ENCODE measurements around the gene FAXDC2. TPM values are rescaled to one million over a fixed set of nuclear protein-coding genes. Genes with fewer than 3 reads are reported as not detected.
"Not testable (repeated sequence)": the region's sequence is repeated elsewhere in the genome, so short reads cannot be mapped to it uniquely, and the experiment has no call there.

The FAXDC2 gene
- total RNA-seq, 2 donors from 2014 or later, result not detected

DNA sequence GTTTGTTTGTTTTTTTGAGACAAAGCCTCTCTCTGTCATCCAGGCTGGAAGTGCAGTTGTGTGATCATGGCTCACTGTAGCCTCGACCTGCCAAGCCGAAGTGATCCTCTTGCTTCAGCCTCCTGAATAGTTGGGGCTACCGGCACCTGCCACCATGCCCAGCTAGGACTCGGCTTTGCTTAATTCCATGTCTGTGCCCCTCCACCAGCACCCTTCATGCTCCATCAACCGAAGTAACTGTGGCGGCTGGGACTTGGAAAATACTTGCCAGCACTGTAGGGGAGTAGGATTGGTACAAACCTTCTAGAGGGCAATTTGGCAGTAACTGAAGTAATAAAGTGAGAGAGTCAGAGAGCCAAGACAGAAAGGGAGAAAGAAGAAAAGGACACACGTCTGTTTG, 19.0 kb downstream of the FAXDC2 start:
- Mint-ChIP-seq H3K9me3 (no peaks in the 10 kb centered on the region), H3K36me3 (no peaks in the 10 kb centered on the region), H3K4me3 (no peak overlapping the region), H3K27ac (no peak overlapping the region), H3K4me1 (ENCODE audit: low read depth in 2 of 2) (peaks cover 13 to 22% of the 10 kb centered on the region in 2 donors), H3K27me3 (no peaks in the 10 kb centered on the region)
- no peak for DNase-seq (ENCODE audit: low spot score)
- ATAC-seq, result no peak

DNA sequence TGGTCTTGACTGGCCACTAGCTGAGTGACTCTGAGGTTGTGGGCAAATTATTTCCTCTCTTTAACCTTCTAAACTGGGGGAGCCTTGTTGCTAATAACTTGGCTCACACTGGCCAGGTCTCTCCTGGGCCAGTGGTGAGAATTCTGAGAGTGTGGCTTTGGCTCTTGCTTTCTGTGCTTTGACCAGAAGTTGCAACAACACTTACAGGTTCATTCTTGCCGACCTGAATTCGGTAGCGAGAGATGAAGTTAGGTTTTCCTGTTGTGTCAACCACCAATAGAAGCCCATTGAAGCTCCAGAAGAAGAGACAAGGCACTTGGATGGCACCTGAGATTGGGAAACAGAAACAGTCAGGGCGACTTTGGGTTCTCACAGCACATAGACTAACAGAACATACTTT, 19.8 kb downstream of the FAXDC2 start:
- Mint-ChIP-seq H3K36me3 (no peaks in the 10 kb centered on the region), H3K4me1 (ENCODE audit: low read depth in 2 of 2) (peaks cover 18 to 26% of the 10 kb centered on the region in 2 donors), H3K27me3 (no peaks in the 10 kb centered on the region), H3K4me3 (no peak overlapping the region), H3K9me3 (no peaks in the 10 kb centered on the region), H3K27ac (peak overlapping the region; percentile 59 to 65)
- peak in 1 of 2 donors; percentile 20 for ATAC-seq
- no peak for DNase-seq (ENCODE audit: low spot score)

DNA sequence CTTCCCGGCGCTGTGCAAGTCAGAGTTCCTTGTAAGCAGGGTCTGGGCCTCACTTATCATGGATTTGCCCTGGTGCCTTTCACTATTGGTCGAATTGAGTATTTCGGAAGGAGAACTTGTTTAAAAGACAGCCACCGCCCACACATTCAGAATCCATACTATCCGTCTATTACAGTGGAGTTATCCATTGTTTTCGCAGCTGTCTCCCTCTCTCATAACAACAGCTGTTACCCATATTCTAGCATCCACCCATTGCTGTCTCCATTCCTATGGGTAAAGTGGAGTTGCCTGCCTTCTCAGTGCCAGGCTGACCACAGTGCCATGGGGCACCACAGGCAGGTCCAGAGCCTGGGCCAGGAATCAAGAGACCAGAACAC, 20.2 kb downstream of the FAXDC2 start:
- Mint-ChIP-seq H3K4me3 (no peak overlapping the region), H3K9me3 (no peaks in the 10 kb centered on the region), H3K4me1 (ENCODE audit: low read depth in 2 of 2) (peaks cover 18 to 27% of the 10 kb centered on the region in 2 donors), H3K36me3 (no peaks in the 10 kb centered on the region), H3K27me3 (no peaks in the 10 kb centered on the region), H3K27ac (peak overlapping the region; percentile 59 to 65)
- ATAC-seq (no peak), DNase-seq (ENCODE audit: low spot score) (no peak)

DNA sequence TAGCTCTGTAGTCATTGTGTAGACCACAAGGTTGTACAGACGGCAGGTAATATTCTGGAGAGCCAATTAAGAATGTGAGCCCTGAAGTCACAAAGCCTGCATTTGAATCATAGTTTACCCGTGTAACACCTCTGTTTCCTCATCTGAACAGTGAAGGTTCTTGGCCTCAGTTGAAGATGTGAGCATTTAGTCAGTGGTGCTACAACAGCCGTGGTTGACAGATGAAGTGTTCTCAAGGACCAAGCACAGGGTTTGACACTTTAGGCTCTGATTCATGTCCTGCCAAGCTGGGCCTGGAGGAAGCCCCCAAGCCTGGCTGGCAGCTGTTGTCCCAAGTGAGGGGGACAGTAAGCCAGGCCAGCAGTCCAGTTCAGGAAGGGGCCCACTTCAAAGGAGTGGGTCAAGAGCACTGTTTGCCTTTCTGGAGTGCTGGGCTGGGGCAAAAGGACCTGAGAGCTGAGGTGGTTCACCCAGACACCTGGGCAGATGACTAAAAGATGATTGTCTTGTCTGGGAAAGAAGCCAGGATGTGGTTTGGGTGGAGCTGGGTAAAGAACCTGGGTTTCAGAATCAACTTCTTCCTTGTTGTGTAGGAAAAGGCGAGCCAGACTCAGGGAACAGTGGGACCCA, 20.7 kb downstream of the FAXDC2 start:
- Mint-ChIP-seq H3K27me3 (no peaks in the 10 kb centered on the region), H3K4me1 (ENCODE audit: low read depth in 2 of 2) (peaks cover 18 to 27% of the 10 kb centered on the region in 2 donors), H3K36me3 (no peaks in the 10 kb centered on the region), H3K4me3 (no peak overlapping the region), H3K27ac (peak overlapping the region; percentile 59 to 65), H3K9me3 (no peaks in the 10 kb centered on the region)
- DNase-seq (ENCODE audit: low spot score), result no peak
- ATAC-seq, result peak; percentile 73 to 84

DNA sequence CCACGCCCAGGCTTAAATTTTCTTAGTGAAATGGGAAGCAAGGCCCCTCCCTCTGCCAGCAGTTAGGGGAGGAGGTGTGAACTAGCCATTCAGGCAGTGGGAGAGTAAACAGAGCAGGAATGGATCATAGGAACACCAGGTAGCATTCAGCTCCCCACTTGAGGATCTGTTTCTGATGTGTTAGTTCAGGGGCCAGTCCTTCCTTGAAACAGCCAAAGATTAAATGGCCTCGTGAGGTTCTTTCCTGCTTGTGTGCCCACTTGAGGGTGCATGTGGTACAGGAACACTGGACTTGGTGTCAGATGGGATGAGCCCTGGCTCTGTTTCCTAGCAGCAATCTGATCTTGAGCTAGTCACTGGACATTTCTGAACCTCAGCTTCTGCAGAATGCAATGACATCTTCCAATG, 21.2 kb downstream of the FAXDC2 start:
- H3K27ac Mint-ChIP-seq, result peak overlapping the region in 1 of 2 donors; percentile 59
- peaks cover 18 to 27% of the 10 kb centered on the region in 2 donors for H3K4me1 Mint-ChIP-seq (ENCODE audit: low read depth in 2 of 2)
- H3K9me3 Mint-ChIP-seq, result no peaks in the 10 kb centered on the region
- ATAC-seq (no peak), DNase-seq (ENCODE audit: low spot score) (no peak)
- no peaks in the 10 kb centered on the region for H3K36me3 Mint-ChIP-seq
- no peaks in the 10 kb centered on the region for H3K27me3 Mint-ChIP-seq
- no peak overlapping the region for H3K4me3 Mint-ChIP-seq

DNA sequence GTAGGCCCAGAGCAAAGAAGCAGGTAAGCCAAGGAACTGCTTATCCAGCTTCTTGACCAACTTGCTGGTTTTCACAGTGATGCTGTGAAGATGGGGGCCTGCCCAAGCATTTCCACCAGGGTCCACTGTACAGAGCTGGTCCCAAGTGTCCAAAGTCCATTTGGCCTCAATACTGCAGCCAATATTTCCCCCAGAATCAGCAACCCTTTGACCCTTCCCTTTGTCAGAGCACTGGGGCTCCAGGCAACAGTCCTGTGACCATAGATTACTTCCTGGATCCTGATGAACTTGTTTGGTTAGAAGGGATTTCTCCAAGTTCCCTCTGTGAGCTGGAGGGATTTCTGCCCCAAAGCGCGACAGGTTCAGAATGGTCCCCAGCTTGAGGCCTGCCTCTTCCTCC, 26.3 kb downstream of the FAXDC2 start:
- H3K4me3 Mint-ChIP-seq, result no peak overlapping the region
- H3K27me3 Mint-ChIP-seq, result no peaks in the 10 kb centered on the region
- peaks cover 27 to 33% of the 10 kb centered on the region in 2 donors for H3K4me1 Mint-ChIP-seq (ENCODE audit: low read depth in 2 of 2)
- DNase-seq (ENCODE audit: low spot score) (no peak), ATAC-seq (no peak)
- no peaks in the 10 kb centered on the region for H3K9me3 Mint-ChIP-seq
- H3K27ac Mint-ChIP-seq, result no peak overlapping the region
- H3K36me3 Mint-ChIP-seq, result no peaks in the 10 kb centered on the region

GRCh38 chr5:154823605-154824004, 26.8 kb downstream of the FAXDC2 start:
- Mint-ChIP-seq H3K36me3 (no peaks in the 10 kb centered on the region), H3K9me3 (no peaks in the 10 kb centered on the region), H3K27me3 (no peaks in the 10 kb centered on the region), H3K27ac (no peak overlapping the region), H3K4me1 (ENCODE audit: low read depth in 2 of 2) (peaks cover 32 to 37% of the 10 kb centered on the region in 2 donors), H3K4me3 (no peak overlapping the region)
- DNase-seq (ENCODE audit: low spot score), result no peak
- ATAC-seq, result no peak

DNA sequence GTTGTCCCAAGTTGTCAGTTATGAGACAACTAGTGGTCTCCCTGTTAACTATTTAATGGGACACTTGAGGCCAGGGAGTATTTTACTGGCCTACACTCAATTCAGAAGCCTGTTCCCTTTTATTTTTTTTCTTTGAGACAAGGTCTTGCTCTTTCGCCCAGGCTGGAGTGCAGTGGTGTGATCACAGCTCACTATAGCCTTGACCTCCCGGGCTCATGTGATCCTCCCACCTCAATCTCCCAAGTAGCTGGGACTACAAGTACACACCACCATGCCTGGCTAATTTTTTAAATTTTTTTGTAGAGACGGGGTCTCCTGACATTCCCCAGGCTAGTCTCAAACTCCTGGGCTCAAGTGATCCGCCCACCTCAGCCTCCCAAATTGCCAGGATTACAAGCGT, 27.5 kb downstream of the FAXDC2 start:
- not testable (repeated sequence) for H3K36me3 Mint-ChIP-seq; H3K9me3 Mint-ChIP-seq; ATAC-seq; DNase-seq (ENCODE audit: low spot score); H3K4me3 Mint-ChIP-seq; H3K27me3 Mint-ChIP-seq; H3K27ac Mint-ChIP-seq
- peaks cover 34 to 35% of the 10 kb centered on the region in 2 donors for H3K4me1 Mint-ChIP-seq (ENCODE audit: low read depth in 2 of 2)

GRCh38 chr5:154820383-154820782, 30.0 kb downstream of the FAXDC2 start:
- Mint-ChIP-seq H3K4me3 (no peak overlapping the region), H3K4me1 (ENCODE audit: low read depth in 2 of 2) (peaks cover 29 to 36% of the 10 kb centered on the region in 2 donors), H3K27me3 (no peaks in the 10 kb centered on the region), H3K27ac (no peak overlapping the region), H3K36me3 (peaks cover 8% of the 10 kb centered on the region), H3K9me3 (no peaks in the 10 kb centered on the region)
- DNase-seq (ENCODE audit: low spot score) (no peak), ATAC-seq (no peak)

DNA sequence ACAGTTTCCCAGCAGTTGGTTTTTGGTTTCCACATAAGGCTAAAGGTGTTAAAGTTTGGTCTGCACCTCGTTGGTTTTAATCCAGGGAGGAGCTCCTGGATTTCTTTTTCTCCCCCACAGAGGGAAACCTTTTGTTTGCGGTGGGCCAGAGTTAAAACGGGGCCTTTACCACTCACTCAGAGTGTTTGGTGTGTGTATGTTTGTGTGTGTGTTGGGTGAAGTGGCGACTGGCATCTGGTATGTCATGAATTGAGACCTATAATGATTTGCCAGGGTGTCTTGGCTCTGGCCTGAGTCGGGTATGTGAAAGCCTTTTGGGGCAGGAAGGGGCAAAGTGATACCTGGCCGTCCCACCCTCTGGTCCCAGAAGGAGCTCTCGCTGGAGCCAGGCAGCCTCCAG, 30.9 kb downstream of the FAXDC2 start:
- Mint-ChIP-seq H3K9me3 (no peaks in the 10 kb centered on the region), H3K27me3 (no peaks in the 10 kb centered on the region)
- peak; percentile 34 to 55 for ATAC-seq

DNA sequence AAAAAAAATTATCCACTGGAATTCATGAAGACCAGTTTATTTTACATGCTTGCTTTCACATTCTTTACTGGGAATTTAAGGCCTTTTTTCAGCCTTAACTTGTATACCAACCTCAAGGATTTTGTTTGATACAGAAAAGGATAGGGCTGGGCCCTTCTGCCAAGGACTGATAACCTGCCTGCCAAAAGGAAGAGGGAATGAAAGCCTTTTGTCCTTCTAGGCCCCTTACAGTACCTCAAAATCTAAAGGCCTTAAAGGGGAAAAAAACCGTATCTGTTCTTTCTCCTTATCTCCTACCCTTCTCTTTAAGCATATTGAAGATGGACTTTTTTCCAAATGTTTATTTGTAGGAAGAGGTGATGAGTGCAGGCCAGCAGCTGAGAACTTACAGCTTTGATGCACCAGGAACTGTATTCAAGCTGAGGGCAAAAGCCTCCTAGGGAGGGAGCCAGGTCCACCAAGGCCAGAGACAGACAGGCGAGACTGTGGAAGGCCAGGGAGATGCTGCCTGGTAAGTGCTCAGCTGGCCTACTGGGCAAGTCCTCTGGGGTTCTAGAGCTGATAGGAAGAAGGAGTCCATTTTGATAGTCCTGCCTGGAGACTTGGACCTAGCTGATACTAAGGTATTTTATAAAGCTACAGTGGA, 31.8 kb downstream of the FAXDC2 start:
- no peak for ATAC-seq
- peaks cover 14% of the 10 kb centered on the region for H3K36me3 Mint-ChIP-seq
- H3K27ac Mint-ChIP-seq, result peak overlapping the region; percentile 61 to 74
- H3K27me3 Mint-ChIP-seq, result no peaks in the 10 kb centered on the region
- peak overlapping the region; percentile 26 for H3K4me3 Mint-ChIP-seq
- peaks cover 29 to 43% of the 10 kb centered on the region in 2 donors for H3K4me1 Mint-ChIP-seq (ENCODE audit: low read depth in 2 of 2)
- no peaks in the 10 kb centered on the region for H3K9me3 Mint-ChIP-seq
- DNase-seq (ENCODE audit: low spot score), result no peak

More for the DNA sequence above, 30.9 kb downstream of the FAXDC2 start:
- Mint-ChIP-seq H3K36me3 (peaks cover 14% of the 10 kb centered on the region), H3K27ac (peak overlapping the region; percentile 61 to 74), H3K4me1 (ENCODE audit: low read depth in 2 of 2) (peaks cover 29 to 41% of the 10 kb centered on the region in 2 donors), H3K4me3 (peak overlapping the region; percentile 62)
- no peak for DNase-seq (ENCODE audit: low spot score)

- Mint-ChIP-seq H3K4me3 (no peak overlapping the region), H3K27me3 (no peaks in the 10 kb centered on the region), H3K36me3 (peaks cover 19% of the 10 kb centered on the region), H3K9me3 (no peaks in the 10 kb centered on the region), H3K4me1 (ENCODE audit: low read depth in 2 of 2) (peaks cover 36 to 49% of the 10 kb centered on the region in 2 donors), H3K27ac (peak overlapping the region; percentile 33 to 41)
- no peak for DNase-seq (ENCODE audit: low spot score)
- no peak for ATAC-seq
Observed at GRCh38 chr5:154817815-154818214, 32.6 kb downstream of the FAXDC2 start.

- Mint-ChIP-seq H3K9me3 (no peaks in the 10 kb centered on the region), H3K4me1 (ENCODE audit: low read depth in 2 of 2) (peaks cover 39 to 54% of the 10 kb centered on the region in 2 donors), H3K27me3 (no peaks in the 10 kb centered on the region), H3K27ac (peak overlapping the region; percentile 16 to 41), H3K36me3 (peaks cover 22% of the 10 kb centered on the region), H3K4me3 (no peak overlapping the region)
- no peak for ATAC-seq
- DNase-seq (ENCODE audit: low spot score), result no peak
Observed at GRCh38 chr5:154816891-154817492, 33.4 kb downstream of the FAXDC2 start.

GRCh38 chr5:154815684-154816247, 34.6 kb downstream of the FAXDC2 start:
- Mint-ChIP-seq H3K4me3 (no peak overlapping the region), H3K27me3 (no peaks in the 10 kb centered on the region), H3K9me3 (no peaks in the 10 kb centered on the region), H3K36me3 (peaks cover 27% of the 10 kb centered on the region), H3K4me1 (ENCODE audit: low read depth in 2 of 2) (peaks cover 37 to 50% of the 10 kb centered on the region in 2 donors), H3K27ac (peak overlapping the region; percentile 41 to 74)
- no peak for ATAC-seq
- DNase-seq (ENCODE audit: low spot score), result no peak

Measured in natural killer cell treated with Interleukin-12 subunit alpha and Interleukin-12 subunit beta and Interleukin-15 and Interleukin-18, amount 100 ng/mL, for 72 hours (primary cell).